ENCODE measurements around the gene SLC26A5. TPM values are rescaled to one million over a fixed set of nuclear protein-coding genes. Genes with fewer than 3 reads are reported as not detected.

The SLC26A5 gene
- polyA plus RNA-seq, 3 donors, result not detected

- H3K9me3 ChIP-seq (replicated peaks in 1 of 2; ENCODE audit: control insufficient read depth in 1 of 2, insufficient read depth in 1 of 2, low read length in 2 of 2), result no peaks in the 10 kb centered on the region
- intact Hi-C loops (cut with micrococcal nuclease), result no loop called here
- peak overlapping the region; percentile 91 for H3K4me2 ChIP-seq (replicated peaks; ENCODE audit: extremely low read depth, low read length, poor library complexity, severe bottlenecking)
- Mint-ChIP-seq H3K4me3 (peak overlapping the region; percentile 96 to 99), H3K4me1 (peaks cover 50% of the 10 kb centered on the region), H3K27me3 (ENCODE audit: low read depth in 3 of 3) (no peaks in the 10 kb centered on the region), H3K36me3 (peaks cover 11 to 19% of the 10 kb centered on the region in 2 donors), H3K27ac (peak overlapping the region; percentile 53 to 95 (median 72)), H3K9me3 (peaks cover 0 to 2% (median 0%) of the 10 kb centered on the region in 7 donors)
- TF ChIP-seq CTCF (IDR thresholded peaks at IDR 0.05), result no peak
- H3K4me3 ChIP-seq (replicated peaks in 1 of 3; ENCODE audit: low read depth in 2 of 3, low read length in 3 of 3), result peak overlapping the region; percentile 74 to 96 (median 95)
- H3K27ac ChIP-seq (ENCODE audit: low read depth in 1 of 2, low read length in 2 of 2), result peak overlapping the region in 1 of 2 donors; percentile 91
- H3K79me2 ChIP-seq (ENCODE audit: insufficient read depth, low read length), result peaks cover 85% of the 10 kb centered on the region
- no peaks in the 10 kb centered on the region for H3K27me3 ChIP-seq (ENCODE audit: control insufficient read depth in 2 of 2, insufficient read depth in 2 of 2, low read length in 2 of 2)
- WGBS (ENCODE audit: insufficient coverage), result 16% methylated on average over 8 of the region's 13 CpGs
- H3K9ac ChIP-seq (ENCODE audit: insufficient read depth, low read length, poor library complexity, severe bottlenecking), result peak overlapping the region; percentile 93
- H3K36me3 ChIP-seq (replicated peaks in 1 of 2; ENCODE audit: control insufficient read depth in 1 of 2, insufficient read depth in 2 of 2, low read length in 2 of 2), result peaks cover 23 to 28% of the 10 kb centered on the region in 2 donors
- H2AFZ ChIP-seq (ENCODE audit: insufficient read depth, low read depth, low read length, poor library complexity, severe bottlenecking), result peak overlapping the region; percentile 95
- no peak for DNase-seq
- peaks cover 36% of the 10 kb centered on the region for H4K20me1 ChIP-seq (ENCODE audit: insufficient read depth, low read length)
- peaks cover 38 to 60% of the 10 kb centered on the region in 2 donors for H3K4me1 ChIP-seq (ENCODE audit: control insufficient read depth in 1 of 2, insufficient read depth in 2 of 2, low read length in 2 of 2)
Measured at GRCh38 chr7:103348452-103348851, 97.6 kb downstream of the SLC26A5 start.

GRCh38 chr7:103347507-103348267 is 98.3 kb downstream of the SLC26A5 start, which contains the start of gene PSMC2:
Gene PSMC2, plus strand, starts transcription at chr7:103347643. Its CDS starts 69 bp downstream, at chr7:103347712.
- intact Hi-C loops (cut with micrococcal nuclease), result no loop called here
- Histone ChIP-seq H3K36me3 (replicated peaks in 1 of 2; ENCODE audit: control insufficient read depth in 1 of 2, insufficient read depth in 2 of 2, low read length in 2 of 2) (peaks cover 16 to 20% of the 10 kb centered on the region in 2 donors), H3K4me3 (replicated peaks in 1 of 3; ENCODE audit: low read depth in 2 of 3, low read length in 3 of 3) (peak within 1 kb of the TSS; percentile 74 to 96 (median 95)), H2AFZ (ENCODE audit: insufficient read depth, low read depth, low read length, poor library complexity, severe bottlenecking) (peak within 1 kb of the TSS; percentile 95), H3K27me3 (ENCODE audit: control insufficient read depth in 2 of 2, insufficient read depth in 2 of 2, low read length in 2 of 2) (no peaks in the 10 kb centered on the region), H3K27ac (ENCODE audit: low read depth in 1 of 2, low read length in 2 of 2) (peak within 1 kb of the TSS; percentile 88 to 91), H4K20me1 (ENCODE audit: insufficient read depth, low read length) (peaks cover 29% of the 10 kb centered on the region), H3K4me1 (ENCODE audit: control insufficient read depth in 1 of 2, insufficient read depth in 2 of 2, low read length in 2 of 2) (peaks cover 42 to 66% of the 10 kb centered on the region in 2 donors), H3K9ac (ENCODE audit: insufficient read depth, low read length, poor library complexity, severe bottlenecking) (peak within 1 kb of the TSS; percentile 93), H3K79me2 (ENCODE audit: insufficient read depth, low read length) (peaks cover 85% of the 10 kb centered on the region), H3K9me3 (replicated peaks in 1 of 2; ENCODE audit: control insufficient read depth in 1 of 2, insufficient read depth in 1 of 2, low read length in 2 of 2) (no peaks in the 10 kb centered on the region), H3K4me2 (replicated peaks; ENCODE audit: extremely low read depth, low read length, poor library complexity, severe bottlenecking) (peak within 1 kb of the TSS; percentile 91)
- H3K9me3 Mint-ChIP-seq, result no peaks in the 10 kb centered on the region
- H3K27ac Mint-ChIP-seq, result peak within 1 kb of the TSS; percentile 95 to 99 (median 98)
- peak within 1 kb of the TSS; percentile 96 to 99 for H3K4me3 Mint-ChIP-seq
- DNase-seq, result peak; percentile 83 to 85 (median 84)
- peaks cover 7 to 14% of the 10 kb centered on the region in 2 donors for H3K36me3 Mint-ChIP-seq
- TF ChIP-seq CTCF (IDR thresholded peaks at IDR 0.05), result no peak
- peaks cover 52% of the 10 kb centered on the region for H3K4me1 Mint-ChIP-seq
- no peaks in the 10 kb centered on the region for H3K27me3 Mint-ChIP-seq (ENCODE audit: low read depth in 3 of 3)
- 0% methylated on average over 22 of the region's 25 CpGs for WGBS (ENCODE audit: insufficient coverage)

Data from CD14-positive monocyte (primary cell).